Testis (tissue), 3 donors: Measurements from ENCODE around the gene ABLIM3. TPM values are rescaled to one million over a fixed set of nuclear protein-coding genes. Genes with fewer than 3 reads are reported as not detected.
A peak's percentile ranks its signal among the peaks of the same experiment; 100 is the strongest.

ENCODE experiments used
- DNase-seq: peaks from one replicate; pipeline ENCODE4 v3.0.0-alpha.2; 2019
- H3K27ac ChIP-seq, 2 donors: fragments of 200-600 bp; sonication (generic); one replicate each; pipeline ENCODE4 v1.5.1; 2019
- H3K27me3 ChIP-seq: fragments of 200-600 bp; sonication (generic); one replicate; pipeline ENCODE4 v1.5.1; 2019
- H3K36me3 ChIP-seq: fragments of 200-600 bp; sonication (generic); one replicate; pipeline ENCODE4 v1.5.1; 2017; ENCODE audit warnings: low read depth; ENCODE audit errors: missing control alignments
- H3K4me1 ChIP-seq: fragments of 200-600 bp; sonication (generic); one replicate; pipeline ENCODE4 v1.5.1; 2019
- H3K4me3 ChIP-seq, 2 donors: fragments of 200-600 bp; sonication (generic); one replicate each; pipeline ENCODE4 v1.5.1; 2017 to 2019
- H3K9me3 ChIP-seq: fragments of 200-600 bp; sonication (generic); one replicate; pipeline ENCODE4 v1.5.1; 2017
- POLR2A ChIP-seq: fragments of 450-650 bp; IDR thresholded peaks from one replicate; pipeline ENCODE4 v1.6.1; 2017; ENCODE audit warnings: antibody characterized with exemption, mild to moderate bottlenecking, moderate library complexity
- WGBS, 2 donors: methylation state at CpG; one replicate each; pipeline ENCODE4 v1.1.5; 2018; 5-methylcytosine and 5-hydroxymethylcytosine counted together
- intact Hi-C: fragments of 100-400 bp; cut with DNase I; formaldehyde crosslinking; loops from one replicate; pipeline ENCODE4 v1.15.1; 2023; ENCODE audit warnings: low total_unique reads
- polyA plus RNA-seq: library from polyadenylated mRNA; stranded (reverse); fragments of 350-450 nt; fragmentation: Illumina TruSeq; extraction: RNeasy Lipid Tissue Mini Kit (QIAGEN cat#74804); gene quantifications from one replicate; pipeline ENCODE4 v1.2.3, GENCODE V29; 2014; ENCODE audit warnings: low read depth, low replicate concordance; ENCODE audit not compliant: insufficient read depth
- total RNA-seq, 2 donors: library from RNA; depleted of rRNA; stranded (reverse); fragments of >200 nt; gene quantifications; one replicate each; pipeline ENCODE4 v1.2.3, GENCODE V29; 2016
- TF ChIP-seq, protein P1 (sequence below), 3 experiments: fragments of 450-650 bp in 2 of 3; fragments of 200-600 bp in 1 of 3; sonication (generic) in 1 of 3; IDR thresholded peaks; one replicate each; pipeline ENCODE4 v1.5.1; 2016 to 2019; ENCODE audit warnings: antibody characterized with exemption in 3 of 3, mild to moderate bottlenecking in 2 of 3, moderate library complexity in 1 of 3

The ABLIM3 gene
- total and polyA plus RNA-seq, 3 donors from 2014 or later, result 5.6 to 8.9 (median 7.6) TPM

- no peaks in the 10 kb centered on the region for H3K9me3 ChIP-seq
- no peaks in the 10 kb centered on the region for H3K36me3 ChIP-seq
- DNase-seq, result no peak
- intact Hi-C loops, result no loop called here
- no peak overlapping the region for H3K27ac ChIP-seq
- TF ChIP-seq, protein P1, sequence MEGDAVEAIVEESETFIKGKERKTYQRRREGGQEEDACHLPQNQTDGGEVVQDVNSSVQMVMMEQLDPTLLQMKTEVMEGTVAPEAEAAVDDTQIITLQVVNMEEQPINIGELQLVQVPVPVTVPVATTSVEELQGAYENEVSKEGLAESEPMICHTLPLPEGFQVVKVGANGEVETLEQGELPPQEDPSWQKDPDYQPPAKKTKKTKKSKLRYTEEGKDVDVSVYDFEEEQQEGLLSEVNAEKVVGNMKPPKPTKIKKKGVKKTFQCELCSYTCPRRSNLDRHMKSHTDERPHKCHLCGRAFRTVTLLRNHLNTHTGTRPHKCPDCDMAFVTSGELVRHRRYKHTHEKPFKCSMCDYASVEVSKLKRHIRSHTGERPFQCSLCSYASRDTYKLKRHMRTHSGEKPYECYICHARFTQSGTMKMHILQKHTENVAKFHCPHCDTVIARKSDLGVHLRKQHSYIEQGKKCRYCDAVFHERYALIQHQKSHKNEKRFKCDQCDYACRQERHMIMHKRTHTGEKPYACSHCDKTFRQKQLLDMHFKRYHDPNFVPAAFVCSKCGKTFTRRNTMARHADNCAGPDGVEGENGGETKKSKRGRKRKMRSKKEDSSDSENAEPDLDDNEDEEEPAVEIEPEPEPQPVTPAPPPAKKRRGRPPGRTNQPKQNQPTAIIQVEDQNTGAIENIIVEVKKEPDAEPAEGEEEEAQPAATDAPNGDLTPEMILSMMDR (IDR thresholded peaks at IDR 0.05), result no peak
- no peak for TF ChIP-seq POLR2A
- peaks cover 4% of the 10 kb centered on the region for H3K4me1 ChIP-seq
- 83 to 85% methylated on average over 11 of the region's 11 CpGs for WGBS, 2 donors
- H3K4me3 ChIP-seq, result no peak overlapping the region
- no peaks in the 10 kb centered on the region for H3K27me3 ChIP-seq
Measured at GRCh38 chr5:149283626-149284480, 142.6 kb downstream of the ABLIM3 start.

GRCh38 chr5:149284501-149284900 lies 143.2 kb downstream of the ABLIM3 start:
- no peaks in the 10 kb centered on the region for H3K36me3 ChIP-seq
- intact Hi-C loops, result no loop called here

GRCh38 chr5:149285153-149285552 lies 143.9 kb downstream of the ABLIM3 start:
- WGBS, 2 donors, result 76 to 88% methylated on average over 1 of the region's 1 CpG
- peaks cover 11% of the 10 kb centered on the region for H3K4me1 ChIP-seq
- no peaks in the 10 kb centered on the region for H3K9me3 ChIP-seq
- H3K4me3 ChIP-seq, result no peak overlapping the region
- H3K27me3 ChIP-seq, result no peaks in the 10 kb centered on the region
- intact Hi-C loops, result no loop called here
- H3K36me3 ChIP-seq, result no peaks in the 10 kb centered on the region
- no peak overlapping the region for H3K27ac ChIP-seq
- DNase-seq, result no peak
- no peak for TF ChIP-seq POLR2A
- TF ChIP-seq, protein P1 (IDR thresholded peaks at IDR 0.05), result no peak

More at GRCh38 chr5:149284501-149284900, 143.2 kb downstream of the ABLIM3 start:
- Histone ChIP-seq H3K9me3 (no peaks in the 10 kb centered on the region), H3K27ac (no peak overlapping the region), H3K4me1 (peaks cover 9% of the 10 kb centered on the region), H3K4me3 (no peak overlapping the region), H3K27me3 (no peaks in the 10 kb centered on the region)
- WGBS, 2 donors, result 59 to 60% methylated on average over 5 of the region's 5 CpGs
- no peak for DNase-seq
- no peak for TF ChIP-seq POLR2A
- TF ChIP-seq, protein P1 (IDR thresholded peaks at IDR 0.05), result no peak

GRCh38 chr5:149288436-149288835 lies 147.1 kb downstream of the ABLIM3 start:
- DNase-seq, result no peak
- no peak for TF ChIP-seq POLR2A
- TF ChIP-seq, protein P1 (IDR thresholded peaks at IDR 0.05), result no peak

More at GRCh38 chr5:149288436-149288835, 147.1 kb downstream of the ABLIM3 start:
- no peaks in the 10 kb centered on the region for H3K36me3 ChIP-seq
- H3K27me3 ChIP-seq, result no peaks in the 10 kb centered on the region
- peak overlapping the region in 1 of 2 donors; percentile 37 for H3K27ac ChIP-seq
- no peak overlapping the region for H3K4me3 ChIP-seq
- no peaks in the 10 kb centered on the region for H3K9me3 ChIP-seq
- intact Hi-C loops, result no loop called here
- 69 to 80% methylated on average over 8 of the region's 8 CpGs for WGBS, 2 donors
- peaks cover 11% of the 10 kb centered on the region for H3K4me1 ChIP-seq
